NB4 (cell line): ENCODE data around the gene GPC3.

Experiments
- POLR2A ChIP-seq: IDR thresholded peaks from 2 replicates; pipeline ENCODE4 v1.6.1; 2011; ENCODE audit warnings: mild to moderate bottlenecking; ENCODE audit not compliant: insufficient read length; ENCODE audit errors: extremely low read depth
- TF ChIP-seq, protein P1 (sequence below): IDR thresholded peaks from one replicate; pipeline ENCODE4 v1.5.1; 2012; ENCODE audit warnings: low read depth, low read length

DNA sequence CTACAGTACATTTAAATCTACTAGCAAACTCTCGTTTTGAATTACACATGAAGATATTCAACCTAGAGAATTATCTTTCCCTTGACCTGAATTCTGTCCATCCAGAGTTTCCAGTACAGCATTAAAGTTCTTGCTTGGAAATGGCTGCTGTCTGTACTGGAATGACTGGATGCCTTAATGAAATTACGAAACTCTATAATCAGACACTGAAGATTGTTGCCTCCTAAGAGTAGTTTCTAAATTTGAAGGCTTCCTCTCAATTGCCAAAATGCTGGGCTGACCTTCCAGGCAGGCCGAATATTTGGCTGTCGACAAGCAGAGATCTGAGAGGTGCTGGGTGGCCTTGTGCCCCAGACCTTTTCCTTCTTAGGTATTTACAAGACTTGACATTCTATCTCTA, 355.0 kb downstream of the GPC3 start:
- no peak for TF ChIP-seq POLR2A
- TF ChIP-seq, protein P1, sequence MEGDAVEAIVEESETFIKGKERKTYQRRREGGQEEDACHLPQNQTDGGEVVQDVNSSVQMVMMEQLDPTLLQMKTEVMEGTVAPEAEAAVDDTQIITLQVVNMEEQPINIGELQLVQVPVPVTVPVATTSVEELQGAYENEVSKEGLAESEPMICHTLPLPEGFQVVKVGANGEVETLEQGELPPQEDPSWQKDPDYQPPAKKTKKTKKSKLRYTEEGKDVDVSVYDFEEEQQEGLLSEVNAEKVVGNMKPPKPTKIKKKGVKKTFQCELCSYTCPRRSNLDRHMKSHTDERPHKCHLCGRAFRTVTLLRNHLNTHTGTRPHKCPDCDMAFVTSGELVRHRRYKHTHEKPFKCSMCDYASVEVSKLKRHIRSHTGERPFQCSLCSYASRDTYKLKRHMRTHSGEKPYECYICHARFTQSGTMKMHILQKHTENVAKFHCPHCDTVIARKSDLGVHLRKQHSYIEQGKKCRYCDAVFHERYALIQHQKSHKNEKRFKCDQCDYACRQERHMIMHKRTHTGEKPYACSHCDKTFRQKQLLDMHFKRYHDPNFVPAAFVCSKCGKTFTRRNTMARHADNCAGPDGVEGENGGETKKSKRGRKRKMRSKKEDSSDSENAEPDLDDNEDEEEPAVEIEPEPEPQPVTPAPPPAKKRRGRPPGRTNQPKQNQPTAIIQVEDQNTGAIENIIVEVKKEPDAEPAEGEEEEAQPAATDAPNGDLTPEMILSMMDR: no peak
